ENCODE results near the gene NBEA.

The NBEA gene

GRCh38 chr13:35720690-35721554 lies 778.9 kb downstream of the NBEA start:
- DNase-seq, result no peak
